HepG2 (cell line): ENCODE results near the gene WBP1. TPM values are rescaled to one million over a fixed set of nuclear protein-coding genes. Genes with fewer than 3 reads are reported as not detected.

ENCODE experiments used
- AGO2 ChIP-seq: fragments of 200-400 bp; formaldehyde crosslinking; optimal IDR thresholded peaks from 2 replicates; pipeline ENCODE3; 2017; ENCODE audit warnings: mild to moderate bottlenecking, low read depth, low read length, moderate library complexity
- EP300 ChIP-seq, 3 experiments: sonication (generic) in 1 of 3; formaldehyde crosslinking in 1 of 3; IDR thresholded peaks; 2 replicates each; pipeline versions ENCODE4 v1.5.1 to v1.6.1; 2011 to 2020; ENCODE audit warnings: low read depth in 2 of 3, low read length in 2 of 3, borderline replicate concordance in 1 of 3, improper control_type of control experiment in 1 of 3, mild to moderate bottlenecking in 1 of 3, missing genetic modification reagents in 1 of 3, moderate library complexity in 1 of 3
- EZH2 ChIP-seq: conservative IDR thresholded peaks from 2 replicates; pipeline ENCODE4 v1.6.1; 2012; ENCODE audit warnings: mild to moderate bottlenecking, low read depth, low read length, moderate library complexity
- FOXC1 ChIP-seq: sonication (generic); formaldehyde crosslinking; IDR thresholded peaks from 2 replicates; pipeline ENCODE4 v1.8.0; 2022; ENCODE audit warnings: mild to moderate bottlenecking, missing genetic modification reagents, borderline replicate concordance
- HNF4A ChIP-seq: sonication (generic); formaldehyde crosslinking; IDR thresholded peaks from 2 replicates; pipeline ENCODE4 v1.4.0; 2020; ENCODE audit warnings: missing genetic modification reagents
- HOXA3 ChIP-seq: sonication (generic); formaldehyde crosslinking; IDR thresholded peaks from 2 replicates; pipeline ENCODE4 v1.5.0; 2020; ENCODE audit warnings: missing genetic modification reagents
- LBX2 ChIP-seq: sonication (generic); formaldehyde crosslinking; IDR thresholded peaks from 2 replicates; pipeline ENCODE4 v1.5.0; 2020; ENCODE audit warnings: missing genetic modification reagents, mild to moderate bottlenecking, borderline replicate concordance
- MED1 ChIP-seq: sonication (generic); formaldehyde crosslinking; IDR thresholded peaks from 2 replicates; pipeline ENCODE4 v1.4.0; 2020; ENCODE audit warnings: missing genetic modification reagents
- NRL ChIP-seq: sonication (generic); formaldehyde crosslinking; IDR thresholded peaks from 2 replicates; pipeline ENCODE4 v1.5.0; 2020; ENCODE audit warnings: missing genetic modification reagents, mild to moderate bottlenecking, moderate library complexity, borderline replicate concordance
- ONECUT2 ChIP-seq: sonication (generic); formaldehyde crosslinking; IDR thresholded peaks from 2 replicates; pipeline ENCODE4 v1.4.0; 2020; ENCODE audit warnings: missing genetic modification reagents
- PHB2 ChIP-seq: fragments of 450-650 bp; IDR thresholded peaks from 2 replicates; pipeline ENCODE4 v1.6.1; 2018; ENCODE audit not compliant: partially characterized antibody
- SKI ChIP-seq: fragments of 450-650 bp; IDR thresholded peaks from one replicate; pipeline ENCODE4 v1.6.1; 2018; ENCODE audit warnings: mild to moderate bottlenecking; ENCODE audit not compliant: partially characterized antibody
- SYNCRIP ChIP-seq: fragments of 200-400 bp; formaldehyde crosslinking; IDR thresholded peaks from 2 replicates; pipeline ENCODE4 v1.6.1; 2018; ENCODE audit warnings: mild to moderate bottlenecking, low read depth, low read length; ENCODE audit not compliant: insufficient read depth
- TFAP4 ChIP-seq: sonication (generic); IDR thresholded peaks from 2 replicates; pipeline ENCODE4 v1.6.1; 2016; ENCODE audit warnings: low read depth, borderline replicate concordance
- TP53 ChIP-seq: sonication (generic); formaldehyde crosslinking; conservative IDR thresholded peaks from 2 replicates; pipeline ENCODE4 v1.4.0; 2020; ENCODE audit warnings: missing genetic modification reagents
- U2AF2 ChIP-seq: fragments of 200-400 bp; formaldehyde crosslinking; IDR thresholded peaks from 2 replicates; pipeline ENCODE4 v1.6.1; 2017; ENCODE audit warnings: low read depth, mild to moderate bottlenecking, low read length
- ZBTB4 ChIP-seq: sonication (generic); formaldehyde crosslinking; IDR thresholded peaks from 2 replicates; pipeline ENCODE4 v1.4.0; 2020; ENCODE audit warnings: missing genetic modification reagents, mild to moderate bottlenecking, borderline replicate concordance
- ZNF224 ChIP-seq: sonication (generic); formaldehyde crosslinking; IDR thresholded peaks from 2 replicates; pipeline ENCODE4 v1.5.0; 2020; ENCODE audit warnings: mild to moderate bottlenecking, missing genetic modification reagents
- ZNF33B ChIP-seq: sonication (generic); formaldehyde crosslinking; IDR thresholded peaks from 2 replicates; pipeline ENCODE4 v1.5.1; 2020; ENCODE audit warnings: mild to moderate bottlenecking, missing genetic modification reagents
- ZNF558 ChIP-seq: sonication (generic); formaldehyde crosslinking; IDR thresholded peaks from 2 replicates; pipeline ENCODE4 v1.9.0; 2022; ENCODE audit warnings: mild to moderate bottlenecking, missing genetic modification reagents, borderline replicate concordance
- ZNF580 ChIP-seq: IDR thresholded peaks from 2 replicates; pipeline ENCODE4 v1.6.1; 2016; ENCODE audit warnings: low read depth, borderline replicate concordance
- ZNF598 ChIP-seq: sonication (generic); formaldehyde crosslinking; IDR thresholded peaks from 2 replicates; pipeline ENCODE4 v1.5.1; 2020; ENCODE audit warnings: mild to moderate bottlenecking, missing genetic modification reagents, borderline replicate concordance
- ZNF75D ChIP-seq: sonication (generic); formaldehyde crosslinking; IDR thresholded peaks from 2 replicates; pipeline ENCODE4 v1.8.1; 2023; ENCODE audit warnings: missing genetic modification reagents, mild to moderate bottlenecking, borderline replicate concordance
- polyA plus RNA-seq, 8 experiments: library from polyadenylated mRNA; depleted of rRNA in 3 of 8; stranded (reverse) in 7 of 8; unstranded in 1 of 8; fragments of >200 nt; fragmentation: Illumina TruSeq in 4 of 8; extraction: Trizol in 4 of 8; gene quantifications; 2 replicates each; pipeline versions ENCODE4 v1.2.1 to v1.2.3, GENCODE V29; 2011 to 2016; ENCODE audit warnings: low read depth in 4 of 8, missing spikeins in 1 of 8, mixed read lengths in 1 of 8; ENCODE audit not compliant: insufficient read depth in 1 of 8
- total RNA-seq, 5 experiments: library from RNA; depleted of rRNA; stranded (reverse); fragments of >200 nt; fragmentation: Illumina TruSeq; extraction: Trizol; gene quantifications; 2 replicates each; pipeline ENCODE4 v1.2.3, GENCODE V29; 2016; ENCODE audit warnings: low read depth in 1 of 5

WBP1 gene
- total and polyA plus RNA-seq, 2 of the 13 experiments (the other 11 are each of a cell fraction or from before 2014, with no cell fraction given), result 38.8 to 85.7 TPM

- TF ChIP-seq ZNF33B, result no peak
- TF ChIP-seq TP53 (CRISPR knock-in tag), result no peak
- no peak for TF ChIP-seq MED1 (CRISPR knock-in tag)
- no peak for TF ChIP-seq U2AF2
- no peak for TF ChIP-seq ONECUT2 (CRISPR knock-in tag)
- no peak for TF ChIP-seq TFAP4
- peak; percentile 67 for TF ChIP-seq HOXA3 (CRISPR knock-in tag)
- no peak for TF ChIP-seq EP300 (IDR thresholded peaks at IDR 0.05; ENCODE audit: low read depth in 2 of 2, low read length in 2 of 2)
- 0 out of 2 replicates have a peak, but pooled peaks have one; percentile 16 for TF ChIP-seq EP300 (CRISPR knock-in tag; IDR thresholded peaks at IDR 0.05; ENCODE audit: borderline replicate concordance)
- TF ChIP-seq SYNCRIP, result no peak
- 0 out of 2 replicates have a peak, but pooled peaks have one; percentile 84 for TF ChIP-seq ZNF75D (CRISPR knock-in tag)
- TF ChIP-seq ZNF224 (CRISPR knock-in tag), result peak; percentile 67; the same call in 1 of the 2 replicates
- 0 out of 2 replicates have a peak, but pooled peaks have one; percentile 30 for TF ChIP-seq ZNF580 (CRISPR knock-in tag)
- no peak for TF ChIP-seq SKI
- TF ChIP-seq HNF4A (CRISPR knock-in tag), result no peak; the same call in 1 of the 2 replicates
- peak; percentile 24; the same call in 1 of the 2 replicates for TF ChIP-seq FOXC1 (CRISPR knock-in tag)
- TF ChIP-seq NRL (CRISPR knock-in tag), result peak; percentile 68
- TF ChIP-seq AGO2, result peak; percentile 97
- peak; percentile 72; the same call in 1 of the 2 replicates for TF ChIP-seq ZBTB4 (CRISPR knock-in tag)
- no peak for TF ChIP-seq ZNF558 (CRISPR knock-in tag)
- peak; percentile 63; the same call in 1 of the 2 replicates for TF ChIP-seq LBX2 (CRISPR knock-in tag)
- TF ChIP-seq EZH2, result no peak
- TF ChIP-seq PHB2, result no peak
- no peak for TF ChIP-seq ZNF598 (CRISPR knock-in tag)
These were observed 39.7 kb downstream of the WBP1 start (continued) for GRCh38 chr2:74497777-74498499.
